Suprapubic skin (tissue), 4 donors: ENCODE data around the gene KRT78.

Experiments
- EP300 ChIP-seq: sonication (generic); formaldehyde crosslinking; IDR thresholded peaks from one replicate; pipeline ENCODE4 v1.6.1; 2017; ENCODE audit warnings: antibody characterized with exemption
- POLR2AphosphoS5 ChIP-seq, 3 donors: sonication (generic); formaldehyde crosslinking; IDR thresholded peaks; one replicate each; pipeline ENCODE4 v1.6.1; 2017; ENCODE audit warnings: antibody characterized with exemption in 3 of 3
- TF ChIP-seq, protein P1 (sequence below), 2 donors: fragments of 200-600 bp in 1 of 2; fragments of 450-650 bp in 1 of 2; sonication (generic) in 1 of 2; IDR thresholded peaks; one replicate each; pipeline ENCODE4 v1.5.1; 2016 to 2019; ENCODE audit warnings: antibody characterized with exemption in 2 of 2, mild to moderate bottlenecking in 1 of 2, moderate library complexity in 1 of 2

DNA sequence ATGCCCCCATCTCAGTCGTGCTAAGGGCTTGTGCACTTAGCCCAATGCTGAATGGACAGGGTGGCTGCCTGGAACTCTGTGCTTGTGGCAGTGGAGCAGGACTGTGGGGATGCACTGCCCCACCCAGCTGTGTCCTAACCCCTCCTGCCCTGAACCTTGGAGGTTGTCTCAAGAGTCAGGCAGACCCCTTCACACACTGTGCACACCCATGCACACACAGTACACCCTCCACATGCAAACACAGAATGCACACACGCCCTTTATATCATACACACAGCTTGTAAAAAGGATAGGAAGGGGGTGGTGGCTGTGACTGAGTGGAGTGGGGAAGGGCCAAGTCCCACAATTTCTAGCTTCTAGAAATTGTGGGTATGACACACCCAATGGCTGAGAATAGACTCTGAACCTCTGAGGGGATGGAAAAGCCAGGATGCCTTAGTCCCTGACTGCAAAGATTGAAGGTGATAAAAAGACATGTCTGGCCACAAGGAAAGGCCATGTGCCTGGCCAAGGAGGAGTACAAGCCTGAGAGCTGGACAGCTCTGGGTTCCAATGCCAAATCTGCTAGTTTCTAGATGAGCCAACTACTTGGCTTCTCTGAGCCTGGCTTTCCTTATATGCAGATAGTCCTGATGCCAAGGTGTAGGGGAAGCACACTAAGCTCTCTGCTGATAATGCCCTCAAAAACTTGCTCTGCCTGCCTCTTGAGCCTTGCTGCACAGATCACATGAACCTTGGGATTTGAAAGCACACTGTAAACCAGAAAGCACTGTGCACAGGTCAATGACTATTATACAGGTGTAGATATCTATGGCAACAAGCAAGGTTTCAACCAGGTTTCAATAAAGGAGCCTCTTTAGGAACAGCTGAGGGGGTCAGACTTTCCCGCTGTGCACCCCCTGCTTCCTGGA is 47.7 kb upstream of the KRT78 start:
- no peak for TF ChIP-seq EP300
- no peak for TF ChIP-seq POLR2AphosphoS5 (IDR thresholded peaks at IDR 0.05)
- TF ChIP-seq, protein P1, sequence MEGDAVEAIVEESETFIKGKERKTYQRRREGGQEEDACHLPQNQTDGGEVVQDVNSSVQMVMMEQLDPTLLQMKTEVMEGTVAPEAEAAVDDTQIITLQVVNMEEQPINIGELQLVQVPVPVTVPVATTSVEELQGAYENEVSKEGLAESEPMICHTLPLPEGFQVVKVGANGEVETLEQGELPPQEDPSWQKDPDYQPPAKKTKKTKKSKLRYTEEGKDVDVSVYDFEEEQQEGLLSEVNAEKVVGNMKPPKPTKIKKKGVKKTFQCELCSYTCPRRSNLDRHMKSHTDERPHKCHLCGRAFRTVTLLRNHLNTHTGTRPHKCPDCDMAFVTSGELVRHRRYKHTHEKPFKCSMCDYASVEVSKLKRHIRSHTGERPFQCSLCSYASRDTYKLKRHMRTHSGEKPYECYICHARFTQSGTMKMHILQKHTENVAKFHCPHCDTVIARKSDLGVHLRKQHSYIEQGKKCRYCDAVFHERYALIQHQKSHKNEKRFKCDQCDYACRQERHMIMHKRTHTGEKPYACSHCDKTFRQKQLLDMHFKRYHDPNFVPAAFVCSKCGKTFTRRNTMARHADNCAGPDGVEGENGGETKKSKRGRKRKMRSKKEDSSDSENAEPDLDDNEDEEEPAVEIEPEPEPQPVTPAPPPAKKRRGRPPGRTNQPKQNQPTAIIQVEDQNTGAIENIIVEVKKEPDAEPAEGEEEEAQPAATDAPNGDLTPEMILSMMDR (IDR thresholded peaks at IDR 0.05): no peak
